ENCODE measurements around the gene PRKAG2.

GRCh38 chr7:151599401-151600227 is 277.3 kb downstream of the PRKAG2 start:
- no peak for TF ChIP-seq POLR2A (IDR thresholded peaks at IDR 0.05; ENCODE audit: low read length)
- no peak for TF ChIP-seq GATA1 (IDR thresholded peaks at IDR 0.05; ENCODE audit: low read depth, low read length)
